Kasumi-1 (cell line): ENCODE results near the gene SLC29A4.
"Not testable (repeated sequence)": the region's sequence is repeated elsewhere in the genome, so short reads cannot be mapped to it uniquely, and the experiment has no call there.

Experiments
- DNase-seq, 2 experiments: peaks; one replicate each; lab custom pipeline; 2025; lab: John Stamatoyannopoulos, UW

Gene SLC29A4, protein sequence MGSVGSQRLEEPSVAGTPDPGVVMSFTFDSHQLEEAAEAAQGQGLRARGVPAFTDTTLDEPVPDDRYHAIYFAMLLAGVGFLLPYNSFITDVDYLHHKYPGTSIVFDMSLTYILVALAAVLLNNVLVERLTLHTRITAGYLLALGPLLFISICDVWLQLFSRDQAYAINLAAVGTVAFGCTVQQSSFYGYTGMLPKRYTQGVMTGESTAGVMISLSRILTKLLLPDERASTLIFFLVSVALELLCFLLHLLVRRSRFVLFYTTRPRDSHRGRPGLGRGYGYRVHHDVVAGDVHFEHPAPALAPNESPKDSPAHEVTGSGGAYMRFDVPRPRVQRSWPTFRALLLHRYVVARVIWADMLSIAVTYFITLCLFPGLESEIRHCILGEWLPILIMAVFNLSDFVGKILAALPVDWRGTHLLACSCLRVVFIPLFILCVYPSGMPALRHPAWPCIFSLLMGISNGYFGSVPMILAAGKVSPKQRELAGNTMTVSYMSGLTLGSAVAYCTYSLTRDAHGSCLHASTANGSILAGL

DNA sequence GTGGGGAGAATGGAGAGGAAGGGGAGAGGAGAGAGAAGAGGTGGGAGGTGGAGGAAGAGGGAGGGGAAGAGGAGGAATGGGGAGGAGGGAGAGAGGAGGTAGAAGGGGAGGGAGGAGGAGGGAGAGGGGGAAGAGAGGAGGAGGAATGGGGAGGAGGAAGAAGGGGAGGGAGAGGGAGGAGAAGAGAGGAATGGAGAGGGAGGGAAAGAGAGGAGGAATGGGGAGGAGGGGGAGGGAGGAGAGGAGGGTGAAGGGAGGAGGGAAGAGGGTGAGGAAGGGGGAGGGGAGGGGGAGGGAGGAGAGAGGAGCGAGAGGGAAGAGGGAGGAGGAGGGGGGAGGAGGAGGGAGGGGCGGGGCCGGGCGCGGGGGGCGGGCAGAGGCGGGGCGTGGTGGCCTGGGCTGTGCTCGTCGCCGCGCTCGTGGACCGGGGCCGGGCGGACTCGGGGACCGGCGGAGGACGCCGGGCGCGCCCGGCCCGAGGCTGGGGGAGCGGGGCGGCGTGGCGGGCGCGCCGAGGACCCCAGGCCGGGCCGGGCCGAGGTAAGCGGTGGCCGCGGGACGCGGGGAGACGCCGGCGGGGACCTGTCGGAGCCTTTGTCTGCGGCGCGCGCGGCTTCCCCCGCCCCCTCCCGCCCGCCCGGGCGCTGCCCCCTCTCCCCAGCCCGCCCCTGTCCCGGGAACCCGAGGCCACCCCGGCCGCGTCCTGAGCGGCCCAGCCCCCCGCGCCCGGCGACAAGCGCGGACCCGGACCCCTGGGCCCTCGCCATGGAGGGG lies at the start of gene SLC29A4:
SLC29A4 (plus strand) TSS at position 401 of the 774 bp plus-strand sequence. CDS start 4,874 bp downstream, outside the sequence.
- peak in 1 of 2 experiments; percentile 2 for DNase-seq

DNA sequence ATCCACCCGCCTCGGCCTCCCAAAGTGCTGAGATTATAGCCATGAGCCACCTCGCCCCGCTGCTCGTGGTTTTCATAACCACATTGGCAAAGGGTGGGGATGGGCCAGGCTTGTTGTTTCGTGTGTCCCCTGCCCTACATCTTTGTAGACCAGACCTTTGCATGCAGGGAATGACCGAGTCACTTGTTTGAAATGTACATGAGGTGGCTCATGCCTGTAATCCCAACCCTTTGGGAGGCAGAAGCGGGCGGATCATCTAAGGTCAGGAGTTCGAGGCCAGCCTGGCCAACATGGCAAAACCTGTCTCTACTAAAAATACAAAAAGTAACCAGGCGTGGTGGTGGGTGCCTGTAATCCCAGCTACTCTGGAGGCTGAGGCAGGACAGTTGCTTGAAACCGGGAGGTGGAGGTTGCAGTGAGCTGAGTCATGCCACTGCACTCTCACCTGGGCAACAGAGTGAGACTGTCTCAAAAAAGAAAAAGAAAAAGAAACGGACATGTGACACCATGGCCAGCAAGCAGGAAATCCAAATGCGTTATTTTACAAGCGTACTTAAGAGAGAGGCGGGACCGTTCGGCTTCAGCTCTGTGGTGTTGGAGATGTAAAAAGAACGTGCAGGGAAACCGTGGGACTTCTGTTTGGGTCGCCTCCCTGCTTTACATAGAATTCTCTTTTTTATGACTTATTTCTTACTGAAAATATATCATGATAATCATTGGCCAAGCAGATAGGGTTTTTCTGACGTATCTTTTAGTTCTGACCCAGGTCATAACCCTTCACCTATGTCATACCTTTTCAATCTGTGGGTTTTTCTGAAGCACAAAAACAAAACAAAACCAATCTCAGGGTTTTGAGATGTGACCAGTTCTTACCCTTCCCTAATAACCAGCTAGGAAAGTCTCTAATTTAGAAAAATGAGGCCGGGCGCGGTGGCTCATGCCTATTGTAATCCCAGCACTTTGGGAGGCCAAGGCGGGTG lies 47.6 kb upstream of the SLC29A4 start:
- no peak for DNase-seq

DNA sequence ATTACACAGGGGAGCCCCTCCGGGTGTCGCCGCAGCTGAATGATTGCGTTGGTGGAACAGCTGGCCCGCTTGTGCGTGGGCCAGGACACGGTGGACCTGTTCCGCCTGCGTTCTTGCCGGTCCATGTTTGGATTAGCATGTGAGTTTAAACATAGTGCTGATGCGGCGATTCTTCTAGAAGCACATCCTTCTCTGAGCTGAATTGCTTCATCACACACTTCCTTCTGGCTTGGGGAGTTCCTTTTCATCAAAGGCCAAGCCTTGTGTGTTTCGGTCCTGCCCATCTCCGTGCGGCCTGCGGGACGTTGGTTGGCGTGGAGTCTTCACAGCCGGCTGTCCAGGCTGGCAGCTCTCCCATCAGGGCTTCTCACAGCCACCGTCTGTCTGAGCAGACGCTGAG lies 45.5 kb upstream of the SLC29A4 start:
- peak; percentile 1 to 12 for DNase-seq

DNA sequence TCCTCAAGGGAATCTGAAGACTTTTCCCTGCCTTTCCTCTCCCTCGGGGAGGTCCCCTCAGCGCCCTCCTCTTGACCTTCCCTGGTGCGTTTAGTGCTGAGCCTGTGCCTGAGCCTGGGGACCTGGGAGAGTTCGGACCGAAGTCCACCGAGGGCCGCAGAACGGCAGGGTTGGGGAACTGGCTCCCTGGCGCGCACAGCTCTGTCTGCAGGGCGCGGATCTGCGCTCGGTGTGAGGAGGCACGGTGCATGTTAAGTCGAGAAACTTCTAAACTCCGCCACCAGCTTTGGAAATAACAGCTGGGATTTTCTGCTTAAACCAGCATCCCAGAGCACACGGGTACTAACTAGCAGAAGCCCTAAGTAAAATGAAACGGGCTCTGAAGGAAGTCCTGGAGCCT lies 44.2 kb upstream of the SLC29A4 start:
- DNase-seq = no peak

DNA sequence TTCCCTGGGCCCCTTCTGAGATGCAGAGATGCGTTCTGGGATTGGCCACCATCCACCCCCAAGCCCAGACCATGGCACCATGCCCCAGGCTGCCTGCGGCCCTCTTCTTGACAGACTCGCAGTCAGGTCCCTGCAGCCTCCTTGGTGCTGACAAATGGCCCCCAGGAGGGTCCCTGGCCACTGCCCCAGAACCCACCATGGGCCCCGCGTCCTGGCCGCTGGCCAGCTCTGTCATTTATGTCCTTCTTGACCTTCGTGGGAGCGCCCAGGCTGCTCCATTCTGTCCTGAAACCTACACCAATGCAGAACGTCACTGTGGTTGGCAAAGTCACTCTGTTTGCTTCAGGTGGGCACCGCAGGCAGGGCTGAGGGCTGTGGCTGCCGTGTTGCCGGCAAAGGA lies 39.5 kb upstream of the SLC29A4 start:
- no peak for DNase-seq

DNA sequence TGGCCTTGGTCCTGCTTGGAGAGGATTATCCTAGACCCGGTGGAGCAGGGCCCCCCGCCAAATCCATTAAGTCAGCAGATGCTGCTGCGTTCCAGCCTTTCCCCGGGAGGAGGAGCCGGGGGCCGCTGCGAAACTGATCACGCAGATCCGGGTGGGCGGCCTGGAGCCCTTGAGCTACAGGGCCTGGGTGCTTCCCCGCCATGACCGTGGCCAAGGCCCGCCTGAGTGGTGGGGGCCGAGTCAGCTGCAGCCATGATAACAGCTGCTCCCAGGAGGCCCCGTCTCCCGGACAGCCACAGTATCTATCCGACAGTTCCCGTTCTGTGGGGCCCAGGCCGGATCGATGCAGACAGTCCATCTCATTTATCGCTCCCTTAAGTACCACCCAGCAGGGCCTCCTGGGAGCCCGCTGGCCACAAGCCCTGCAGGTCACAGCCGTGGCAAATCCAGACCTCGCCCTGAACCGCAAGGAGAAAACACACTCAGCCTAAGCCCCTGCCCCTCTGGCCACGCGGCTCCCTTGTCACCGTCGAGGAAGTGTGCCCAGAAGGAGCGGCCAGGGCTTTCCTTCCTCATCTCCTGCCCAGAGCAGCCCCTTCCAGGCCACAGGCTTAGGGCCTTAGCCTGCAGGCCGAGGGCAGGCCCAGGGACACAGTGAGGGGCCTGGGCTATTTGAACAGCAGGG lies 34.4 kb upstream of the SLC29A4 start:
- no peak for DNase-seq

DNA sequence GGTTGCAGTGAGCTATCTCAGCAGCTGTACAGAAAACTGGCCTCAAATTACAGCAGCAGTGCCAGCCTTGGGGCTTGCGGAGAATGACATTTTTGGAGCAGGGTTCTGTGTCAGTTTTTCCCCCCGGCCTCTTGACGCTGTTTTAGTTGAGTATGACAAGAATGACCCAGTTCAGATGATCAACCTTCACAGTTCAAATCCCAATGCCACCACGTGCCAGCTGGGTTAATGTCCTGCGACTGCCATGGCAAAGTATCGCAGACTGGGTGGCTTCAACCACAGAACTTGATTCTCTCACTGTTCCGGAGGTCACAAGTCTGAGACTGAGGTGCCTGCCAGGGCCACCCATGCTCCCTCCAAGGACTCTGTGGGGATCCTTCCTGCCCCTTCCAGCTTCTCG lies 32.0 kb upstream of the SLC29A4 start:
- DNase-seq = not testable (repeated sequence)

DNA sequence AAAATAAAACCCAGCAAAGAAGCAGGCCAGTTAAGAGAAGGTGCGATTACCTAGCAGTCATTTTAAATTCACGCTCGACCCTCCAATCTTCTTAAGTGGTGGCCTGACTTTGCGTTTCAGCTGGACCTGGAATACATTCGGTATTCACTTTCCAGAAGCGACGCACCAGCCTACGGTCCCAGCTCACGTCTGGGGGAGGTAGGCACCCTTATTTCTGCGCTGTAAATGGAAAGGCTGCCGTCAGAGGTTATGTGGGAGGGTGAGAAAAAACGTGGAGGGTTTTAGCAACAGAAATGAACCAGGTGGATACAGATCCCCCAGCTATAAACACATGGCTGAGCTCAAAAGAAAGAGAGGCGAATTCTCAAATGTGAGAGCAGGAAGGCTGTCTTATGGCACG lies 29.2 kb upstream of the SLC29A4 start:
- DNase-seq = not testable (repeated sequence)

DNA sequence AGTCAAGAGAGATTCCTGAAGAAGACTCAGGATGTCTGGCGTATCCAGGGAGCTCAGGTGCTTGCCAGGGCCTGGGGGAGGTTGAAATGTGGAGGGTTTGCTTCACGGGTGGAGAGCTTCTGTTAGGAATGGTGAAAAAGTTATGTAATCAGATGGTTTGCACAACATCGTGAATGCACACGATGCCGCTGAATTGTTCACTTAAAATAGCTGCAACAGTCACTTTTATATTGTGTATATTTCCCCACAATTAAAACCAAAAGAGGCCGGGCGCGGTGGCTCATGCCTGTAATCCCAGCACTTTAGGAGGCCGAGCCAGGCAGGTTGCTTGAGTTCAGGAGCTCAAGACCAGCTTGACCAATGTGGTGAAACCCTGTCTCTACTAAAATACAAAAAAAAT lies 28.4 kb upstream of the SLC29A4 start:
- not testable (repeated sequence) for DNase-seq

DNA sequence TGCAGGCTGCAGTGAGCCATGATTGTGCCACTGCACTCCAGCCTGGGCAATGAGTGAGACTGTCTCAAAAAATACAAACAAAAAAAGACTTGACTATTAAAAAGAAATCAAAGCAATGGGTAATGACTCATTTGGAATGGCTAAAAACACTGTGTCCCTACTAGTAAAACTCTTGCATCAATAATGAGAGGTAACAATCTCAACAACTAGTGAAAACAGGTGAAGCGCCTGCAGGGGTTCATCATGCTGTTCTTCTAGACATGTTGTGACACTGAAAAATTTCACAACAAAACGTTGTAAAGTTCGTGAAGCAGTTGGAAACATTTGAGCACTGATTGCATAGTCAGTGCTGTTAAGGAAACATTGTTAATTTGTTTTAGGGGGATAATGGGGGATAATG lies 26.9 kb upstream of the SLC29A4 start:
- DNase-seq = no peak

DNA sequence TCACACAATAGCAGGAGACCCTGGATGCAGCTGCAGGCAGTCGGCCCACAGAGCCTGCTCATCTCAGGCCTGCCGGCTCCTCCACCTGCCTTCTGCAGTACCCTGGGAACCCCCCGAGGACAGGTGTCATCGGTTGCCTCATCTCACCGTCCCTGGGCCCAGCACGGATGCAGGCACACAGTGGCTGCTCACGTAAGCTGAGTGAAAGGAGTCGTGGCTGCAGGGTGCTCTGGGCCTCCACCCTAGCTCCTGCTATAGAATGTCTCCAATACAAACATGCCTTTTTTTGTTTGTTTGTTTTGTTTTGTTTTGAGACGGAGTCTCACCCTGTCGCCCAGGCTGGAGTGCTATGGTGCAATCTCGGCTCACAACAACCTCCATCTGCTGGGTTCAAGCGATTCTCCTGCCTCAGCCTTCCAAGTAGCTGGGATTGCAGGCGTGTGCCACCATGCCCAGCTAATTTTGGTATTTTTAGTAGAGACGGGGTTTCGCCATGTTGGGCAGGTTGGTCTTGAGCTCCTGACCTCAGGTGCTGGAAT lies 22.1 kb upstream of the SLC29A4 start:
- not testable (repeated sequence) for DNase-seq

DNA sequence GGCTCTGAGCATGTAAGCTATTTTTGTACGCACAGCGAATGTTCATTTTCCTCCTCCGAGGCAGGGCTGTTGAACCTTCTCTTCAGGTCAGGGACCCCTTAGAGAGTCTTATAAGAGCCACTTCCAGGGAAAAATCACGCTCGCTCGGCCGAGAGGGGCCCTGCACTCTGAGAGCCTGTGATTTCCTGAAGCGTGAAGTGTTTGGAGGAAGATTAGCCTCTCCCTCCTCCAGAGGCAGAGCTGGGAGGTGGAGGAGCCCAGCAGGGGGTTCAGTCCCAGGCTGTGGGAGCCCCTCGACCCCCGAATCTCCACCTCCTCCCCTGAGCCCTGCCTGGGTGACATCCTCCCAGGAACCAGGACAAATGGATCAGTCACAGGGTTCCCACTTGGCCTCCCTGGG lies 19.7 kb upstream of the SLC29A4 start:
- DNase-seq = not testable (repeated sequence)

DNA sequence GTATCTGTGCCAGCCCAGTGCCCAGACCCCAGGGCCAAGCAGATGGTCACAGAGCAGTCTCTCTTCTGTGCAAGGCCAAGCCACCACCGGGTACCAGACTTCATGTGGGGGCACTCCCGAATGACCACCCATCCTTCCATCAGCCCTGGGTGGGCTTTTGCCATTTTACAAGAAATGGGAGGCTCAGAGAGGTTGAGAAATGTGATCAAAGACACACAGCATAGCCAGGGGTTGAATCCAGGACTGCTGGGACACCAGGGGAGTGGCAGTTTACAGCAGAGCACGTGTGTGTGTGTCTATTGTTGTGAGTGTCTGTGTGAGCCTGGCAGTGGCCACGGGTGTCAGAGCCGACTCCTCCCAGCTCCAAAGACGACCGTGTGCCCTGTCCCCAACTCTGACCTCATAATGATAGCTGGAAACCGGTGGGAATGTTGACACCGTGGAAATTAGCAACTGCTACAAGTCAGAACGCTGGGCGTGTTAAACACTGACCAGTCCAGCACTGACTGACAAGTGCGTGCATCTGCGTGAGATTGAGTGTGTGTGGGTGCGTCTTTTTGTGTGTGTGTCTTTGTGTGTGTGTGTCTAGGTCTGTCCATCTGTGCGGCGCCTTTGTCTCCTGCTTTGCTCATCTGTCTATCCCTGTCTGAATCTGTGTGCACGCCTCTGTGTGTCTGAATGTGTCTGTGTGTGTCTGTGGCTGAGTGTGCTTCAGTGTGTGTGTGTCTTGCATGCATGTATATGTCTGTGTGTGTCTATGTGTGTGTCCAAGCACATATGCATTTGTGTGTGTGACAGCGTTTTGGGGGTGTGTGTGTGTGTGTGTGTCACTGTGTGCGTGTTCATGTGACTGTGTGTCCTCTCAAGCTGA lies 17.2 kb upstream of the SLC29A4 start:
- DNase-seq = no peak

DNA sequence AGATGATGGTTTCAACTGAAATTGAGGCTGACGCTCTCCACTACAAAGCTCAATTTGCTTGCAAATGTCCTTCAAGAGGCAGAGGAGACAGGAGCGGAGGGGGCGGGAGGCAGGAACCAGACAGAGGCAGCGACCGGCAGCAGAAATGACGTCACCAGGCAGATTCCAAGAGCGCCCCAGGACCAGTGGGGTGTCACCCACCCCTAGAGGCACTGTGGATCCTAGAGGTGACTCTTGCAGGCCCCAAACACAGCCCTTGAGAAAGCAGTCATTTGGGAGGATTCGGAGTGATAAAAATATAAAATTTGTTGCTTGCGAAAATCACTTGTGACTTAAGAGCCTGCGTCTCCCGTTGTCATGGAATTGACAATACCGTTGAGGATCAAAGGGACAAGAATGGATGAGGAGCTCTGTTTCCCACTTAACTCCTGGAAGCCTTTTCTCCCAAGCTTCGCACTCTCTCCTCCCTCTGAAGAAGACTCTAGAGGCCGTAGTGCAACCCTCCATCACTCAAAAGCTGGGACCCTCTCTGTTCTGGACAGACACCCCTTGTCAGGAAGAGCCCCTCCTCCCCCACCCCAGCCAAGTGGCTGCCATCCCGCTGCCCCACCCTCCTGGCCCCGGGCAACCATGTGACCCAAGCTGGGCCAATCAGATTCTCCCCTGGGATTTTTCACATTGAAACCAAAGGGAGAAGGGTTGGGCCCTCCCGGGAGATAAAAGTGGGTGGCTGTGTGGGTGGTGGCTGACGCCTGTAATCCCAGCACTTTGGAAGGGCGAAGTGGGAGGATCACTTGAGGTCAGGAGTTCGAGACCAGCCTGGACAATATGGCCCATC lies 16.3 kb upstream of the SLC29A4 start:
- no peak for DNase-seq

DNA sequence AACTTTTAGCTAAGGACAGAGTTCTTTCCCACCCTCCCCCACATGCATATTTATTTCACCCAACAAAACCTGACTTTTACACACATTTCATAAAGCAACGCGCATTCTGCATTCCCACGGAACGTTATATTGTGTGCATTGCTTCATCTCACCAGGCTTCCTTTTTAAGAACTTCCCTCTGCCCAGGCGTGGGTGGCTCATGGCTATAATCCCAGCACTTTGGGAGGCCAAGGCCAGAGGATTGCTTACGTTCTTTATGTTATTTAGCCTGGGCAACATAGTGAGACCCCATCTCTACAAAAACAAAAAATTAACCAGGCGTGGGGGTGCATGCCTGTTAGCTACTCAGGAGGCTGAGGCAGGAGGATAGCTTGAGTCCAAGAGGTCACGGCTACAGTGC lies 14.9 kb upstream of the SLC29A4 start:
- DNase-seq = not testable (repeated sequence)

DNA sequence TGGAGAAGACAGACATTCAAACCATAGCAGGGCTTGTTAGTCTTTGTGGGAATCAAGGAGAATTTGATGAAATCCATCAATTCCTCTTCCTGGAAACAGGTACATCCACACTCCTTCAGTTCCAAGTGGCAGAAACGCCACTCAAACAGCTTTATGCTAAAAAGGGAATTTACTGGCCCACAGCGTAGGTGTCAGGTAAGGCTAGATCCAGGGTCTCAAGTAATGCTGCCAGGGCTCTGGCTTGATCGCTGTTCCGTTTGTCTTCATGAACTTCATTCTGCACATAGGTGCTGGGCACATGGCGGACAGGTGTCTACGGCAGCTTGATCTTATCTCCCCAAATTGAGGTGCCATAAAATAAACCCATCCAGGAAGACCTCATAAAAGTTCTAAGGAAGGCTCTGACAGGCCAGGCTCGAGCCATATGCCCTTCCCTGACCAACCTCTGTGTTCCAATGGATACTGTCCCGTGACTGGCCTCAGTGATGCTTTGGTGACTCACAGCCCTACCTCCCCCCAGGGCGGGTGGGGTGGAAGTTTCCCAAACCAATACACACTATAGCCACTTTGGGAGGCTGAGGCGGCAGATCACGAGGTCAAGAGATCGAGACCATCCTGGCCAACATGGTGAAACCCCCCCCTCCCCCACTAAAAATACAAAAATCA lies 12.6 kb upstream of the SLC29A4 start:
- not testable (repeated sequence) for DNase-seq

DNA sequence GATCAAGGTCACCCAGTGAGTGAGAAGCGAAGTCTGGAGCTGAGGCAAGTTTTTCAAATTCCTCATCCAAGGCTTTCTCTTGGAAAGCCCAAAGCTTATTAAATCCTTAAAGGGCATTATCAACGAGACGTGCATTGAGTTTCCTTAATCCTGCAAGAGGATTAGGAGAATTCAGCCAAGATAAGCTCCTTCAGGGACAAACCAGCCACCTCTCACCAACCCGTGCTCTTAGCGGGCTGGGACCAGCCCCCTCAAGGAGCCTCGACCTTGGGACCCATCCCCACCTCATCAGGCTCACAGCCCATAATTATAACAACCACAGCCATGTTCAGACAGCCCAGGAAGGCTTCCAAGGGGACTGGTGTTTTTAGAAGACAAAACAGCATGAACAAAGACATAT lies 12.0 kb upstream of the SLC29A4 start:
- no peak for DNase-seq

DNA sequence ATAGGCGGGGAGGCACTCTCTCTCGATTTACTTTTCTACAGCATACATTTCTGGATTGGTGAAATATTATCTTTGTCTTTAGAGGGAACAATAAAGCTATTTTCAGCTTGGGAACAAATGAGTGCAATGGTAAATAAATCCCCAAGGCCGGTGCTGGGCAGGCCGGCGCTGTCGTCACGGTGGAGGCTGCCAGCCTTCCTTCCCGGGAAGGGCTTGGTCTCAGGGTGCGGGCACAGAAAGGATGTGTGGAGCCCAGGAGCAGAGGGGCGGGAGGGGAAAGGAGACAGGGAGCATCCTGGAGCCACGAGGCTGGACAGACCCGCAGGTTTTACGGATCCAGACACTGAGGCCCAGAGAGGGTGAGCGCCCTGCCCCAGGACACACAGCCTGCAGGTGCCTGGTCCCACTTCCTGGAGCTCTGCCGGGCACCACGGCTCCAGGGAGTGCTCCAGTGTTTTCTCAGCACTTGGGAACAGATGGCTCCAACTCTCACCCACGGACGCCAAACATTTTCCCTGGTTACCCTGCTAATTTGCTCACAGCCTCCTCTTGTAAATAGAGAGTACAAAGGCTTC lies 8.8 kb upstream of the SLC29A4 start:
- not testable (repeated sequence) for DNase-seq
